GM23338 (cell line): Measurements from ENCODE around the gene ZNF74.

ENCODE experiments used
- CREB1 ChIP-seq: fragments of 250-450 bp; sonication (Bioruptor Pico); IDR thresholded peaks from 2 replicates; pipeline ENCODE4 v1.5.0; 2020; ENCODE audit warnings: low read depth, mild to moderate bottlenecking, moderate library complexity
- CTCF ChIP-seq, 2 experiments: fragments of 200-600 bp in 1 of 2; sonication (generic) in 1 of 2; conservative IDR thresholded peaks; 2 replicates each; pipeline versions ENCODE4 v1.5.1 to v1.6.1; 2016 to 2017; ENCODE audit warnings: antibody characterized with exemption in 2 of 2, low read depth in 2 of 2, mild to moderate bottlenecking in 2 of 2, moderate library complexity in 1 of 2
- EZH2 ChIP-seq: fragments of 200-600 bp; sonication (generic); IDR thresholded peaks from one replicate; pipeline ENCODE4 v1.8.0; 2017; ENCODE audit warnings: antibody characterized with exemption, mild to moderate bottlenecking, low read depth; ENCODE audit not compliant: unreplicated experiment
- EZH2phosphoT487 ChIP-seq: fragments of 200-600 bp; sonication (generic); IDR thresholded peaks from one replicate; pipeline ENCODE4 v1.8.1; 2018; ENCODE audit warnings: antibody characterized with exemption; ENCODE audit not compliant: unreplicated experiment
- NANOG ChIP-seq: IDR thresholded peaks from 2 replicates; pipeline ENCODE4 v1.6.1; 2016; ENCODE audit warnings: antibody characterized with exemption, borderline replicate concordance
- POLR2AphosphoS5 ChIP-seq: IDR thresholded peaks from 2 replicates; pipeline ENCODE4 v1.6.1; 2016; ENCODE audit warnings: antibody characterized with exemption, low read depth
- REST ChIP-seq: IDR thresholded peaks from one replicate; pipeline ENCODE4 v1.6.1; 2018; ENCODE audit warnings: antibody characterized with exemption; ENCODE audit not compliant: unreplicated experiment
- STAT1 ChIP-seq: IDR thresholded peaks from one replicate; pipeline ENCODE4 v1.6.1; 2016; ENCODE audit warnings: antibody characterized with exemption; ENCODE audit not compliant: unreplicated experiment
- ZNF114 ChIP-seq: fragments of 250-450 bp; sonication (Bioruptor Pico); IDR thresholded peaks from 2 replicates; pipeline ENCODE4 v1.5.0; 2020; ENCODE audit warnings: mild to moderate bottlenecking, moderate library complexity

DNA sequence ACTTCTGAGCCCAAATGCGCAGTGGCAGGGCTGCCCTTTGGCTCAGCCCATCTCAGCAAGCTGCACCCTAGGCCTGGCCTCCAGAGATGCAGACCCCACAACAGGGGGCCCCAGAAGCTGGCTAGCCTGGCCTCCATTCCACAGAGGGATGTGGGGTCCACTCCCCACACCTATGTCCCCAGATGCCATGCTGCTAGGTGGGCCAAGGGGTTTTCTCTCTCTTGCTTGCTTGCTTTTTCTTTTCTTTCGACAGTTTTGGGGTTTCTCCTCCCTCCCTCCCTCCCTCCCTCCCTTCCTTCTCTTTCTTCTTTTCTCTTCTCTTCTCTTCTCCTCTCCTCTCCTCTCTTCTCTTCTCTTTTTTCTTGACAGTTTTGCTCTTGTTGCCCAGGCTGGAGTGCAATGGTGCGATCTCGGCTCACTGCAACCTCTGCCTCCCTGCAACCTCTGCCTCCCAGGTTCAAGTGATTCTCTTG is 34.0 kb downstream of the ZNF74 start:
- TF ChIP-seq EZH2 (no peak), REST (no peak), CTCF (conservative IDR thresholded peaks at IDR 0.05; ENCODE audit: low read depth in 2 of 2) (no peak), CREB1 (CRISPR knock-in tag) (no peak), POLR2AphosphoS5 (no peak), ZNF114 (CRISPR knock-in tag) (no peak), NANOG (no peak), STAT1 (no peak), EZH2phosphoT487 (no peak)
